NK-92 treated with Interleukin-12 subunit alpha and Interleukin-12 subunit beta, amount 100 ng/mL, for 24 hours (cell line): Measurements from ENCODE around the gene ARPP21.
"Not testable (repeated sequence)": the region's sequence is repeated elsewhere in the genome, so short reads cannot be mapped to it uniquely, and the experiment has no call there.

Experiments used
- DNase-seq: peaks from one replicate; lab custom pipeline; 2025; lab: John Stamatoyannopoulos, UW

Gene ARPP21

DNA sequence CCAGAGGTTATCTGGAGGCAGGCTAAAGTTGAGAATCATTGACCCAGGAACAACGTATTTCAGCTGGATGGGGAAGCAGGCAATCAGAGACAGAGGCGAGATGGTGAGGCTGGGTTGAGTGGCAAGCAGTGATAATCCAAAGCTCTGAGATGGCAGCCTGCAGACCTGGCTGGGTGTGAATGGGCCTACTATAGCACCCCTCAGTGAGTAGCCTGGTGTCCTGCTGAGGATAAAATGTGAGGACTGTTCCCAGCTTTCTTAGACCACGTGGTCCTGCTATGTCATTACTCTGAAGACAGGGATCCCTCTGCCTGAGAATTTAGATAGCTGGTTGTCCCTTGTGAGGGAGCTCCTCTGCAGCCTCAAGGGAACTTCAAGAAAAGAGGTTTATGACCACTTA, 141.5 kb downstream of the ARPP21 start:
- DNase-seq, result no peak

DNA sequence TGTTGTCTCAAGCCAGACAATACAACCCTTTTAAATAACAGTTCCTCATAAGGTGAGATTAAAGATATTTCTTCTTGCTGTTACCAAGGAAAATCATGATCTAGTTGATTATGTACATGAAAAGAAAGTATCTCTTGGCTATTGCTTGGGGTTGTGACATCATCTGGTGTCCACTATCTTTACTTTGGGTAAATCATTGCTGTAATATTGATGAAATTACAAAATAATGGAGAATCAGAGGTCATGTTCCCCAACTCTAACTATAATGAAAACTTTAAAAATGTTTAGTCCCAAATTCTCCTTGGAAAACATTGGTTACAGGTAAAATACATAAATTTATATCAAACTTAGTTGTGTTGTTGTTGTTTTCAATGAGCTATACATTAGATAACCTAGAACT, 142.2 kb downstream of the ARPP21 start:
- no peak for DNase-seq

DNA sequence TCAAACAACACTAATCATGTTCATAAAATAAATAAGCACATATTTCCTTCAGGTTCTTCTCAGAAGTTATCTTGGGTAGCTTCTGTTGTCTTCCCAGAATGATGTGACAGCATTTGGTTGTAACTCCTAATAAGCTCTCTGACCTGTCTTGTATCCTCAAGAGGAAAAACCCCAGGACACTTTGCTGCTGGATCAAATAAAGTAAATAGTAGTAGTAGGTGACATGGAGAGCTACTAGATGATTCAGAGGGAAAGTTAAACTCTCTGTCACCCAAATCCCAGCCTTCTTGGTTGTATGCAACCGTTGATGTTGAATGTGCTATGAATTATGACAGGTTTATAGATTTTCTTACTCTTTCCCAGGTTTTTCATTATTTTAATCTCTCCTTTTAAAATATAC, 143.0 kb downstream of the ARPP21 start:
- DNase-seq, result no peak

DNA sequence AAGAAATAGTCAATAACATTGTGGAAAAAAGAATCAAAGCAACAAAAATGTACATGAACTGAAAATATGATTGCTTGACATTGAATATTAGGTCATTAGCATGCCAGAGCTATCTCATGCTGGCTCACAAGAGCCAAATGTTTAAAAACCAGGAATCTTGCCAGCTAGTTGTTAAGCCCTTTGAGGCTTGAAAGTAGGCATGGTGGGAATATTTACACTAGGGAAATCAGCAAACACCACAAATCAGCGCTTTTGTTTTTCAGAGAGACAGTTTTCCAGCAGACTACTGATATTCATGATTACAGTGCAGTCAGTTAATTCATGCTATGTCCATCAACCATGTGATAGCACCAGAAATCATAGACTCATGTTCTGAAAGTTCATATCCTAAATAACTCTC, 144.8 kb downstream of the ARPP21 start:
- DNase-seq, result no peak

DNA sequence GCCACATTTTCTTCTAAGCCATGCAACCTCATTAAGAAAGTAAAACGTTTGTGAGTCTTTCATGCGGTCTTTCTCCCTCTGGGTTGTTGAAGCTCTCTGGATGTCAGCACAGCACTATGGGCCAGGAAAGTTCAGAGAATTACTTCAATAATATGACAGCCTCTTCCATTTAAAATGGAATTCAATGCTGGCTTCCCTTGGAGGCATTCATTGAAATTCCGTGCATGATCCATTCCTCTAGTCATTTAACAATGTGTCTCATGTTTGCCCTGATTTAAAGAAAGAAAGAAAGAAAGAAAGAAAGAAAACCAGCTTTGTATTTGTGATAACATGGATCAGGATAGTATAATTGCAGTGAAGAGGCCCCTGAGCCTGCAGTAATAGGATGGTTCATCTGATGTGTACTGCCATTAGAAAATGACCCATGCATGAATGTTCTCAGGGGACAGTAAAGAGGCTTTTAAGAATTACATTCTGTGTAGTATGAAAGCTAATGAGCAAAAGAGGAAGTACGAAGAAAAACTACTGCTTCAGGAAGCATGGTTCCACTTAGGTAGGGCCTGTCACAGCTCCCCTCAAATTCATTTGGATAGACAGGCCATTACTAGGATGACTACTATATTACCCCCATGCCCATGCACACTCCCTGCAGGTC, 146.0 kb downstream of the ARPP21 start:
- no peak for DNase-seq

DNA sequence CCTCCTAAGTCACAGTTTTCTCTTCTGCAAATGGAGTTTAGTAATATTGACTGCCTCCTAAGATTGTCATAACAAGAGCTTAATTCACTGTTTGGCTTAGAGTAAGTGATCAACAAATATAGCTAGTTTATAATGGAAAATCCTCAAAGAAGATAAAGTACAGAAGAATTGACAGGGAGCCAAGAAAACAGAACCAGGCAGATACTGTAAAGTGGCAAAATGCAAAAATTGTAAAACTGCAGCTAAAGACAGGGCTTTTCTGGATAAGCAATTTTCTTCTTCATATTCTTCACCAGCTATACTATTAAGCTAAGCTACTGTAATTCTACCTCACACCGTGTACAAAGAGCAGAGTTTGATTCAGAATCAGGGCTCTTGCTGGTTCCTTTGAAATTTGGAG, 148.6 kb downstream of the ARPP21 start:
- no peak for DNase-seq

DNA sequence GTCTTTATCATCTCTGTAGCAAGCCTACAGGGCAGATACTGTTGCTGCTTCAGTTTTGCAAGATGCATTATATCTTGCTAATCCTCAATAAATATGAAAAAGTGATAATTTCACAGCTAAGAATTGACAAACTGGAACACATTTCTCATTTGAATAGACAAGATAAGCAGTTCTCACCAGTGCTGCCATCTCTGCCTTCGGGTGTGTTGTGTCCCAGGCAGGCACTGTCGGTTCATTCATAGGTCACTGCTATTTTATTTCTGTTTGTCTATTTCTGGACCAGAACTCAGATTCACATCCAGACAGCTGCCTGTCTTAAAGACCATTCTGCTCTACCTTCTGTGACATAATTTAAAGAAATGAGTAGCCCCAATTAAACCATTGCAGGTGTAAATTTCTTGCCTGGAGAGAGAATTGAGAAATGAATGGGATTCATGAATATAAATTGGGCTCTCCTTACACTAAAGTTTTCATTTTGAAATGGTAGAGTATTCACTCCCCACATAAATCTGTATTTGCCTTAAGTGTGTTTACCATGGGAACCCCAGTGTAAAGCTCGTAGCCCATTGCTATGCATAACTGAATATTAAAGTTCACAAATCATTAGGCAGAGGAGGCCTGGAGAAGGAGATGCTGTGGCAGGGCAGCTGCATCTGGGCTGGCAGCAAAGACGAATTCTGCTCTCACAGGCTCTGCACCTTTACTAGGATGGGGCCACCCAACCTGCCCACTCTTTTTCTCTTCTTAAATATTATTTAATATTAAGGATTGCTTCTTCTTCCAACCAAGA, 149.9 kb downstream of the ARPP21 start:
- no peak for DNase-seq

DNA sequence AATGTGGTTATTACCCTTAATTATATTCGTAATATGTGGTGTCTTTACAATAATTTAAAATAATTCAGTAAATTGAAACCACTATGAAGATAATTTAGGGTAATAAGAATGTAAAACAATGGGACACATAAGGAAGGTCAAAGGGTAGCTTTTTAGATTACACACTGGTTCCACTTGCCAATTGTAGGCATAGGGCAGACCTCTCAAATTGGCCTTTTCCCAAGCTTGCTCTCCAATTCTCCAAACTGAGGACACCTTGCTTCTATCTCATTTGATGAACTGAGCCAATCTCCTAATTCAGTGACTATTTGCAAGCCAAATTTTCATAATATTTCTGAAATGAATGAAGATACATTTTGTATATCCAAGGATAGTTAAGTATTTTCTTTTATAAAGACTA, 151.4 kb downstream of the ARPP21 start:
- no peak for DNase-seq

DNA sequence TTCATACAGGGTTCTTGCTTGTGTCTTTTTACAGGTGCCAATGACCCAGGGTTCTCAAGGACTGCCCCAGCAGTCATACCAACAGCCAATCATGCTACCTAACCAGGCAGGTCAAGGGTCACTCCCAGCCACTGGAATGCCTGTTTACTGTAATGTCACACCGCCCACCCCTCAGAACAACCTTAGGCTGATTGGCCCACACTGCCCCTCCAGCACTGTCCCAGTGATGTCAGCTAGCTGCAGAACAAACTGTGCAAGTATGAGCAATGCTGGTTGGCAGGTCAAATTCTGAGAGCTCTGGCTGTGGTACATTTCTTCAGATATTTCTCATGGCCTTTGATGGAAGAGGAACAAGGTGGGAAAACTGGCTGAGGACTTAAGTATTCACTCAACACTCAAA, 154.3 kb downstream of the ARPP21 start:
- no peak for DNase-seq

DNA sequence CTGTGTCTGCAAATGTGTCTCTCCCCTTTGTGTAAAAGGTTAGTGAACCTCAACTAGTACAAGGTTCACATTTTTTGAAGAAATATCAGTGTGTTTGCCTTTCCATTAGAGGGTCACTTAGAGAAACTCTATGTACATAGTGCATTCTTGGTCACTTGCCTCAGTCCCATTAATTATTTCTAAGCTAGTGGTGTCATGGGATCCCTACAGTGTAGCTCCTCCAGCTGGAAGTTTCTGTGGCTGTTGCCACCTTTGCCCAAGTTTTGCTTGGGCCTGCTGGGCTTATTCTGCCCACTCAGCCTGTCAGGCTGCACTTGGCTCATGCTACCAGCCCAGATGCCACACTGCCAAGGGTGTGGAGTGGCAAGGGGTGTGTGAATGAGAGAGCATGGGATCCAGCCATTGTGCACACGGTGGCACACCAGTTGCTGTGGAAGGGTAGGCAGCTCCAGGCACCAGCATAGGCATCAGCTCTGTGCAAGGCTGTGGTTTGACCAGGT, 161.7 kb downstream of the ARPP21 start:
- no peak for DNase-seq

DNA sequence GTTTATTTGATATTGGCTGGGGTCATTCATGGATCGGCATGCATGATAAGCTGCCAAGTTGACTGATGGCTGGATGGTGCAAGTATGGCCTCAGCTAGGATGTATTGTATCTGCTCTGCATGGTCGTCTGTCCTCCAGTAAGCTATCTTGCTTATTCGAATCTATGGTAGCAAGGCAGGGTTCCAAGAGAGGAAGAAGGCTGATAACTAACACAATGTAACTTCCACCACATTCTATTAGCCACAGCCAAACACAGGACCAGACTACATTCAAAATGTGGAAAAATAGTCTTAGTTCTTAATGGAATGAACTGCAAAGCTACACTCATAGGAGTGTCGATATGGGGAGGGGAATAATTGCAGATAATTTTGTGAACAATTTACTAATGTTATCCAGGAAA, 175.2 kb downstream of the ARPP21 start:
- no peak for DNase-seq

DNA sequence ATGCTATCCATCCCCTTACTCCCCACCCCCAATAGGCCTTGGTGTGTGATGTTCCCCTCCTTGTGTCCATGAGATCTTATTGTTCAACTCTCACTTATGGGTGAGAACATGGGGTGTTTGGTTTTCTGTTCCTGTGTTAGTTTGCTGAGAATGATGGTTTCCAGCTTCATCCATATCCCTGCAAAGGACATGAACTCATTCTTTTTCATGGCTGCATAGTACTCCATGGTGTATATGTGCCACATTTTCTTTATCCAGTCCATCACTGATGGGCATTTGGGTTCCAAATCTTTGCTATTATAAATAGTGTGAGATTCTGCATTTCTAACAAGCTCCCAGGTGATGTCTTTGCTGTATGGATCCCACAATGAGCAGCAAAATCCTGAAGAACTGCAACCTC, 176.5 kb downstream of the ARPP21 start:
- DNase-seq, result not testable (repeated sequence)

DNA sequence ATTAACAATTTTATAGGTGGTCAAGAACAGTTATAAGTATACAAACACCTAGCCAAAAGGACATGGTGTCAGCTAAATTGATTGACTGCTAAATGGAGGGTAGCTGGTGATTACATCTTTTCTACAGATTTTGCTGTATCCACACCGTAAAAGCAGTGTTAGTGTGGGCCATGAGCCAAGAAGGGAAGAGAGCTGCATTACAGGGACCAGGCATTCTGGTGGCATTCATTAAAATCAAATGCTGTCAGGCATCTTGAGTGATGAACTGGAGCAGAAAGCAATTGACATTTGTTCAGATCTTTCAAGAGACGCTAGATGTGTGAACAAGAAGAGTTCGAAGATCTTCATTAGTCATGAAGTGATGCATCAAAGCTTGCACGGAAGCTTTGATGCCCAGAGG, 177.9 kb downstream of the ARPP21 start:
- DNase-seq, result no peak

DNA sequence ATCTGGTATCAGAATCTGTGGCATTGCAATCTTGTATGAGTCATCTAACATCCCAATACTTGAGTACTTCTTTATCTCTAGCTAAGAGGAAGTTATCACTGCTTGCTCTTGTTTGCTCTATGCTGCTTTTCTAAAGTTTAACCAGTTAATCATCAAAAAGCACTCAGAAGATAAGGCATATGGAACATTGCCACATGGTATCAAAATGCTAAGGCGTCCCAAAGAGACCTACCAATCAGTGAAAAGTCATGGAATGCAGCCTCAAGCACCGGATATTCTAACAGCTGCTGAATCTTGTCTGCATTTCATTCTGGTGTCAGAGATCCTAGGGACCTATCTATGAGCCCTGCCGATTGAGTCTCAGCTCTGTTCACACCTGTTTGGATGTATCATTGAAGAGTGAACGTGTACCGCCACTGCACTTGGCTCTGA, 192.8 kb downstream of the ARPP21 start:
- no peak for DNase-seq
